Mucosa of descending colon (tissue), 3 donors: Measurements from ENCODE around the gene SYK. TPM values are rescaled to one million over a fixed set of nuclear protein-coding genes. Genes with fewer than 3 reads are reported as not detected.
"Not testable (repeated sequence)": the region's sequence is repeated elsewhere in the genome, so short reads cannot be mapped to it uniquely, and the experiment has no call there.

Experiments
- ATAC-seq: fragments of 200-7000 bp; cut with Tn5 transposase; one replicate; pipeline ENCODE4 v1.9.1; 2020; ENCODE audit warnings: mild to moderate bottlenecking, moderate library complexity
- DNase-seq, 3 donors: peaks; one replicate each; pipeline ENCODE4 v3.0.0-alpha.2; 2020
- H3K36me3 ChIP-seq: fragments of 200-600 bp; one replicate; pipeline ENCODE4 v1.8.0; 2021; ENCODE audit warnings: low read depth, mild to moderate bottlenecking
- H3K4me1 ChIP-seq: fragments of 200-600 bp; one replicate; pipeline ENCODE4 v1.8.0; 2021; ENCODE audit warnings: low read depth, mild to moderate bottlenecking
- H3K4me3 ChIP-seq: fragments of 200-600 bp; one replicate; pipeline ENCODE4 v1.8.0; 2021; ENCODE audit warnings: mild to moderate bottlenecking
- H3K9me3 ChIP-seq: fragments of 200-600 bp; one replicate; pipeline ENCODE4 v1.8.0; 2021; ENCODE audit warnings: mild to moderate bottlenecking
- intact Hi-C, 2 donors: fragments of 100-400 bp; cut with DNase I in 1 of 2; cut with micrococcal nuclease in 1 of 2; formaldehyde crosslinking; loops; one replicate each; pipeline versions ENCODE4 v1.11.0 to v1.11.1; 2022; cut with DNase I, micrococcal nuclease
- total RNA-seq, 3 donors: library from RNA; stranded (reverse); fragmentation: NEBNext Ultra II Directional in 2 of 3; extraction: Animal tissue kit (Norgen Biotek cat#: 25700) in 2 of 3; gene quantifications; one replicate each; pipeline versions ENCODE4 v1.2.1 to v1.2.4, GENCODE V29; 2021 to 2023
- TF ChIP-seq, protein P1 (sequence below): fragments of 200-600 bp; IDR thresholded peaks from one replicate; pipeline ENCODE4 v1.8.0; 2022; ENCODE audit warnings: antibody characterized with exemption, mild to moderate bottlenecking
- donor health status: DM: no; HTN: no; CAD: no; lungs with moderate emphysema.
- donor health status: DM: no; HTN: no; CAD: no.
- donor health status: DM: no; HTN: yes; CAD: no.

Gene SYK
- total RNA-seq, 3 donors from 2014 or later = 29.0 to 59.5 (median 43.4) TPM

- no peaks in the 10 kb centered on the region for H3K36me3 ChIP-seq
These were observed 80.0 kb downstream of the SYK start for GRCh38 chr9:90881648-90882047.

DNA sequence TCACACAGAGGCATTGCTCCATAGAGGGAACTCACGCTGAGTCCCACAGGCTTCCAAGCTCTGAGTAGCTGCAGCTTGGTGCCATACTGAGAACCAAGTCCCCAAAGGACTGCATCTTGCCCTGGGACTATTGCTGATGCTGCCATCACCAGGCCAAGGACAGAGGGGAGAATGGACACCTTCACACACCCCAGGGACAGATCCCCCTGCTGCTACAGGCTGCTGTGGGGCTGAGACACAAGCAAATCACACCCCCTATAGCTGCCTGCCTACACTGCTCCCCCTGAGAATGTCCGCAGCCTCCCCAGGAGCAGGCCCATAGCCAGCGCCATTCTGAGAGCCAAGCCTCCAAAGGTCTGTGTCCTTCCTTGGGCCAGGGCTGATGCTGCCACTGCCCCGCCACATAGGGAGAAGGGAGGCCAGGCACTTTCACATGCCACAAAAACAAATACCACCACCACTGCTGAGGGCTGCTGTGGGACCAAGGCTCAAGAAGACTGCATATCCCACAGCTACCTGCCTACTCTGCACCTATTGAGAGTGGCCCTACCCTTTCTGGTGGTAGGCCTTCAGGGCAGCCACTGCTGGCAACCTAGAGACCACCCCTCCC, 81.5 kb downstream of the SYK start:
- no peaks in the 10 kb centered on the region for H3K9me3 ChIP-seq
- TF ChIP-seq, protein P1, sequence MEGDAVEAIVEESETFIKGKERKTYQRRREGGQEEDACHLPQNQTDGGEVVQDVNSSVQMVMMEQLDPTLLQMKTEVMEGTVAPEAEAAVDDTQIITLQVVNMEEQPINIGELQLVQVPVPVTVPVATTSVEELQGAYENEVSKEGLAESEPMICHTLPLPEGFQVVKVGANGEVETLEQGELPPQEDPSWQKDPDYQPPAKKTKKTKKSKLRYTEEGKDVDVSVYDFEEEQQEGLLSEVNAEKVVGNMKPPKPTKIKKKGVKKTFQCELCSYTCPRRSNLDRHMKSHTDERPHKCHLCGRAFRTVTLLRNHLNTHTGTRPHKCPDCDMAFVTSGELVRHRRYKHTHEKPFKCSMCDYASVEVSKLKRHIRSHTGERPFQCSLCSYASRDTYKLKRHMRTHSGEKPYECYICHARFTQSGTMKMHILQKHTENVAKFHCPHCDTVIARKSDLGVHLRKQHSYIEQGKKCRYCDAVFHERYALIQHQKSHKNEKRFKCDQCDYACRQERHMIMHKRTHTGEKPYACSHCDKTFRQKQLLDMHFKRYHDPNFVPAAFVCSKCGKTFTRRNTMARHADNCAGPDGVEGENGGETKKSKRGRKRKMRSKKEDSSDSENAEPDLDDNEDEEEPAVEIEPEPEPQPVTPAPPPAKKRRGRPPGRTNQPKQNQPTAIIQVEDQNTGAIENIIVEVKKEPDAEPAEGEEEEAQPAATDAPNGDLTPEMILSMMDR = no peak
- ATAC-seq (no peak), DNase-seq (no peak)
- no peaks in the 10 kb centered on the region for H3K36me3 ChIP-seq
- H3K4me1 ChIP-seq = no peaks in the 10 kb centered on the region
- intact Hi-C loops = no loop called here
- H3K4me3 ChIP-seq = no peak overlapping the region

More at GRCh38 chr9:90881648-90882047, 80.0 kb downstream of the SYK start:
- Histone ChIP-seq H3K4me1 (no peaks in the 10 kb centered on the region), H3K4me3 (no peak overlapping the region), H3K9me3 (no peaks in the 10 kb centered on the region)
- TF ChIP-seq, protein P1 = no peak
- ATAC-seq = peak; percentile 46
- intact Hi-C loops = no loop called here
- no peak for DNase-seq

- ATAC-seq (no peak), DNase-seq (no peak)
- Histone ChIP-seq H3K4me3 (no peak overlapping the region), H3K4me1 (no peaks in the 10 kb centered on the region), H3K9me3 (no peaks in the 10 kb centered on the region), H3K36me3 (no peaks in the 10 kb centered on the region)
- TF ChIP-seq, protein P1 = no peak
- intact Hi-C loops = no loop called here
These were observed 82.0 kb downstream of the SYK start for GRCh38 chr9:90883661-90884060.

DNA sequence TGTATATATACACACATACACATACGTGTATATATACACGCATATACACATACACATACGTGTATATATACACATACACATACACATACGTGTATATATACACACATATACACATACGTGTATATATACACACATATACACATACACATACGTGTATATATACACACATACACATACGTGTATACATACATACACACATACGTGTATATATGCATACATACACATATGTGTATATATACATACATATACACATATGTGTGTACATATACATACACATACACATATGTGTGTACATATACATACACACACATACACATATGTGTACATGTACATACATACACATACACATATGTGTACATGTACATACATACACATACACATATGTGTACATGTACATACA, 82.6 kb downstream of the SYK start:
- TF ChIP-seq, protein P1 = no peak
- no peak for ATAC-seq
- Histone ChIP-seq H3K9me3 (no peaks in the 10 kb centered on the region), H3K4me1 (no peaks in the 10 kb centered on the region), H3K4me3 (no peak overlapping the region), H3K36me3 (no peaks in the 10 kb centered on the region)
- no peak for DNase-seq
- intact Hi-C loops = no loop called here

- H3K36me3 ChIP-seq, DNase-seq, H3K4me1 ChIP-seq, H3K4me3 ChIP-seq, intact Hi-C loops, H3K9me3 ChIP-seq, ATAC-seq: not testable (repeated sequence)
These were observed 85.2 kb downstream of the SYK start for GRCh38 chr9:90886868-90887267.

- intact Hi-C loops = no loop called here
- TF ChIP-seq, protein P1 = no peak
- no peak for DNase-seq
- no peak for ATAC-seq
- H3K4me1 ChIP-seq = no peaks in the 10 kb centered on the region
- H3K36me3 ChIP-seq = no peaks in the 10 kb centered on the region
- H3K9me3 ChIP-seq = no peaks in the 10 kb centered on the region
- H3K4me3 ChIP-seq = no peak overlapping the region
These were observed 87.3 kb downstream of the SYK start for GRCh38 chr9:90888941-90889340.
